ENCODE results near the gene TNFRSF25.
"Not testable (repeated sequence)": the region's sequence is repeated elsewhere in the genome, so short reads cannot be mapped to it uniquely, and the experiment has no call there.

TNFRSF25 gene

DNA sequence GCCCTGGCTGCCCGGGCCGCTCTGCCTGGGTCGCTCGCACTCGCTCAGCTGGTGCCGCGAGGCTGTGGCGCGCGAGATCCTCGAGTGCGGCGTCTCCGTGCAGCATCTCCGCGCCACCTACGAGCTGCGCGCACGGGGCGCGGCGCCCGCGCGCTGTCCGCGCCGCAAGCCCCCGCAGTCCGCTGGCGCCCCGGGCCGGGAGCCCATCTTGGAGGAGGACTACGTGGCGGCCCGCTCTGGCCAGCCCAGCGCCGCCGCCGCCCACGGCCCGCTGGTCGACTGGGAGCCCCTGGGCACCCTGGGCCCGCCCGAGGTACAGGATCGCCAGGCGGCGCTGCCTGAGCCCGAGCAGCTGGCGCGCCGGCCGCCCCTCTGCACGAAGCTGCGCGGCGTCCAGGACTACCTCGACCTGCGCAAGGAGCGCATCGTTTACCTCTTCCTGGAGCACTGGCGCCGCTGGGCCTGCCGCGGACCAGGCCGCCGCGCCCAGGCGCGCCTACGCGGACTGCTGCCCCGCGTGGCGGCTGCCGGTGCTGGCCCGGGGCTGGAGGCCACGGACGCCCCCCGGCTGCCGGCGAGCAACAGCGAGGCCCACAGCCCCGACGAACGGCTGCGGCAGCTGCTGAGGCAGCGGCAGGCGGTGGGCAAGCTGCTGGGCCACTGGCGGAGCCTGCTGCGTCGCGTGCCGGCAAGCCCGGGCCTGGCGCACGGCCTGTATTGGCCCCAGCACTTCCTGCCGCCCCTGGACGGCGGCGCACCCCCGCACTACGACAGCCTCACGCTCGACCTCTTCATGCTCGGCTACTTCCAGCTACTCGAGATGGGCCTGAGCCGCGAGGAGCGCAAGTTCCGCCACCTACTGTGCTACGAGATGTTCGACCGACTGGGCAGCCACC lies 10.9 kb downstream of the TNFRSF25 start:
- no peak for DNase-seq (ENCODE audit: low read depth in 4 of 4, low spot score in 1 of 4)

DNA sequence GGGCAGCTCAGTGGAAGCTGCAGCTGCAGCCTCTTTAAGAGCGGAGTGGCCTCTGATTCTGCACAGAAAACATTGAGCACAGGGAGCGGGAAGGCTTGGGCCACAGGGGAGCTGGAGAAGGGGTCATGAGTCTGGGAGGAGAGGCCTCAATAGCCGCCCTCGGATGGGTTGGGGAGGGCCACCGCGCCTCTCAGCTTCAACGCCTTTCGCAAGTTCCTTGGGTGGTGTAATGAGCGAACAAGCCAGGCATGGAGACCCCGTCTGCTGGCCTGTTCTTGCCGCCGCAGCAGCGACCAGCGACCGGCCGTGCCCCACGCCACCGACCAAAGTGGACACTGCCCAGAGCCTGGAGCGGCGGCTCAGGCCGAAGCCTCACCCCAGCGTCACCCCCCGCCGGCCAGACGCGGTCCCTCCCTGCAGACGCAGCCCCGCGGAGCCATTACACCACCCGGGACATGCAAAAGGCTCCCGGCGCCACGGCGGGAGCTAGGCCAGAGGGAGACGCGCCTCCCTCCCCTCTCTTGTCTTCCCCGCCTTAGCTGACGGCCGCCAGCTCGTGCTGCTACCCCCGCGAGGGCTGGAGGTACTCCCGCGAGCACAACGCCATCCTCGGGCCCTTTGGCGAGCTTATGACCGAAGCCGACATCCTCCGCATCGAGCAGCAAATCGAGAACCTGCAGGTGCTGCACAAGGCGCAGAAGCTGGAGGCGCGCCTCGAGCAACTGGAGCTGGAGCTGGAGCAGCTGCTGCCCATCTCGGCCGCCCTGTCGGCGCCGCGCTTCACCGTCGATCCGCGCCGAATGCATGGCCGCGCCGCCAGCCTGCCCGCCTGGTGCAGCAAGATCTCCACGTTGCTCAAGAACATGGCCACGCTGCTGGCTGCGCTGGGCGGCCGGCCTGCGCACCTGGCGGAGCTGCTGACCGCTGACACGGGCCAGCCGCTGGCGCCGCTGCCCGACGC lies 11.8 kb downstream of the TNFRSF25 start:
- not testable (repeated sequence) for DNase-seq (ENCODE audit: low read depth in 4 of 4, low spot score in 1 of 4)

DNA sequence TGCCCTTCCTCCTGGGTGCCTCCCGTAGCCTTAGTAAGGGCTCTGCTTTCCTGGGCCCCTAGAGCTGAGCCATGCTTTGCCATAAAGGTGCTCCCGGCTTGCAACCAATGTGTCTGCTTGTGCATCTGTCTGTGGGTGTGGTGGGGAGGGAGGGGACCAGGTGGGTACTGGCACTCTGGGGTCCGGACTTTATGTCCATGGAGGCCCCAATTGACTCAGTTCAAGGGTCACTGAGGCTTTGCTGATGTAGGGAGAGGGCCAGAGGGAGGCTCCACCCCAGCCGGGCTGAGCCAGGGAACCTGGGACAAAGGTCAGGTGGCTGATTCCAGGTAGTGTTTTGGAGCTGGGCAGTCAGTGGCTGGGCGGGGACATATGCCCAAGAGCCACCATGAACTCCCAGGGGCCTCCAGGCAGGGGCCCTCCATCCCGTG lies 15.0 kb downstream of the TNFRSF25 start:
- DNase-seq (ENCODE audit: low read depth in 4 of 4, low spot score in 1 of 4) = no peak

DNA sequence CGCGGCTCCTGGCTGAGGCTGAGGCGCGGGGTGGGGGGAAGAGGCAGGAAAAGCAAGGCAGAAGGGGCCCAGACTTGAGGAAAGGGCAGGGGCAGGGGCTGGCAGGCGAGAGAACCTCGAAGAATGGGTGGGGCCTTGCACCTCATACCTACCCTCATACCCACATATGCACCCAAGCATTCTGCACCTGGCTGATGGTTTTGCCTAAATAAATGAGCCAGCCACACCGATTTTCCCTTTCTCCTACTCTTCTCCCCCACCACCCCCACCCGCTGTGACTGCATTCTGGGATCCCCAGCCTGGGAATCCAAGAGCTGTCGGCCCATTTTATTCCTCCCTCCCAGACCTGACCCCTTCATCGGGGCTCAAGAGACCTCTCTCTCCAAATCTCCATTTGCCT lies 15.5 kb downstream of the TNFRSF25 start:
- DNase-seq (ENCODE audit: low read depth in 4 of 4, low spot score in 1 of 4) = not testable (repeated sequence)

DNA sequence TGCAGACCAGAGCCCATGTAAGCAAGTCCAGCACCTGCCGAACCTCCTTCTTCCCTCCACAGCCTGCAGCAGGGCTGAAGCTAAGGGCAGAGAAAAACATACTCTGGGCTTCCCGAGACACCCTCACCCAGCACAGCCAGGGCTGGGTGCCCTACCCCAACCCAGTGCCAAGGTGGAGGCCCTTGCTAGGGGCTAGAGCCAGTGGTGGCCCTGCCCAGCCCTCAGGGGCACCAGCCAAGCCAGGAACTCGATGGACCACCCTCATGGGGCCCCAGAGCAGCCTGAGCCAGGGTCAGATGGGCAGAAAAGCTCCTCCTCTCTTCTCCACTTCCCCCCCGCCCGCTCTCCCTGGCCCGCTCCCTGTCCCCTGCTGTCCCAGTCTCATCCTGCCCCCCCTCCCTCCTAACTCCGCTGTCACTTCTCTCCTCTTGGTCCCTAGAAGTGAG lies 15.9 kb downstream of the TNFRSF25 start:
- DNase-seq (ENCODE audit: low read depth in 4 of 4, low spot score in 1 of 4) = no peak

DNA sequence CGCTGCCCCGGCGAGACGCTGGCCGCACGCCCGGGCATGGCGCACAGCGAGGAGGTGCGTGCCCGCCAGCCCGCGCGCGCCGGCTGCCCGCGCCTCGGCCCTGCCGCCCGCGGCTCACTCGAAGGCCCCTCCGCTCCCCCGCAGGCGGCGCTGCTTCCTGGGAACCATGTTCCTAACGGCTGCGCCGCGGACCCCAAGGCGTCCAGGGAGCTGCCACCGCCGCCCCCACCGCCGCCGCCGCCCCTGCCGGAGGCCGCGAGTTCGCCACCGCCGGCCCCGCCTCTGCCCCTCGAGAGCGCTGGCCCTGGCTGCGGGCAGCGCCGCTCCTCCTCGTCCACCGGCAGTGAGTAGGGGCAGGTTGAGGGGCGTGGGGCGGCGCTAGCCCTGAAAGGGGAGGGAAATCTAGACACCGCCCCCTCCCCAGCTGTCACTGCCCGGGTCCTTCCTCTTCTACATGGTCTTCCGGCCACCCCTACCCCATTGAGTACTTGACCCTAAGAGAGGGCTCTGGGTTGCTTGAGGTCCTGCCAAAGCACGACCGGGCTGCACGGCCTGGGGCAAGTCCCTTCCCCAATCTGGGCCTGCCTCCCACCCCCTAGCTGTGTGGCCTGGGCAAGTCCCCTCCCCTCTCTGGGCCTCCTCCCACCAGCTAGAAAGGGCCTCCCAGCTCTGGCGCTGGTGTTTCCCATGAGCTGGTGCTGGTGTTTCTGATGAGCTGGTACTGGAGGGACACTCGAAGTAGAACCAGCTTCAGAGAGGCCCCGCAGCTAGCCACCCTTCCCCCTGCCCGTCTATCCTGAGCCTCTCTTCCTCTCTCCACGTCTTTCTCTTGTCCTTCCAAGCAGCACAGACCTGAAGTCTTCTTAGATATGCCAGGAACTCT lies 17.0 kb downstream of the TNFRSF25 start:
- DNase-seq (ENCODE audit: low read depth in 4 of 4, low spot score in 1 of 4) = no peak

DNA sequence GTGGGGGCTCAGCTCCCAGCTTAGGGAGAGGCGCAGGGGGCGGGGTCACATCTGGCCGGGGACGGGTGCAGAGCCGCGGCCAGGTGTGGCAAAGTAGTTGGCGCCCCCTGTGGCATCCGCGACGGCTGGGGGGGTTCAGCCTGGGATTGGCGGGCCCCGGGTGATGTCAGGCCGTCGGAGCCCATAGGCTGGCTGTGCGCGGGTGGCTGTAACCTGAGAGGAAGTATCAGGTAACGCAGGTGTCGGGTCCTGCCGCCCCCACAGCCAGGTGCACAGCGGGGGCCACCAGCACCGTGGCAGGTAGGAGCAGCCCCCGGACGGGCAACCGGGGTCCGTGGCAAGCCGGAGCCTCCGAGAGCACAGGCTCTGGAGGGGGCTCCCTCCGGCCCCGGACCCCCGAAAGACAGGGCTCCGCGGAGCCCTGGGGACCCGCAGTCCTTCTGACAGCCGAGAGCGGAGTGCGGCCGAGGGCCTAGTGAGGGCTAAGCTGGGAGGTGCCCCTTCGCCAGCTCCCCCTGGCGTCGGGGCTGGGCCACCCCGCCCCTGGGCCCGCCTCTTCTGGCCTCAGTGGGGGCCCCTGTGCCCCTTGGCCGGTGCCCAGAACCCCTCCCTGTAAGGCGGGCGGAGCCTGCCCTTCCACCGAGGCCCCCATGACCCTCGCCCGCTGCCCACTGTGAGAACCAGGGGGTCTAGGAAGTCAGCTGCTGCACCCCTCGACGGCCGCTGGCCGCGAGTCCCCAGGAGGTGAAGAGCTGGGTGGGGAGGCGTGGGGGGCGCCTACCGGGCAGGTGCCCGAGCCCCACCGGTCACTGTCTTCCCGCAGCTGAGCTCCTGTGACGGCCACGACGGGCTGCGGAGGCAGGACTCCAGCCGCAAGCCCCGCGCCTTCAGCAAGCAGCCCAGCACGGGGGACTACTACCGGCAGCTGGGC lies 17.9 kb downstream of the TNFRSF25 start:
- DNase-seq (ENCODE audit: low read depth in 4 of 4, low spot score in 1 of 4) = no peak

DNA sequence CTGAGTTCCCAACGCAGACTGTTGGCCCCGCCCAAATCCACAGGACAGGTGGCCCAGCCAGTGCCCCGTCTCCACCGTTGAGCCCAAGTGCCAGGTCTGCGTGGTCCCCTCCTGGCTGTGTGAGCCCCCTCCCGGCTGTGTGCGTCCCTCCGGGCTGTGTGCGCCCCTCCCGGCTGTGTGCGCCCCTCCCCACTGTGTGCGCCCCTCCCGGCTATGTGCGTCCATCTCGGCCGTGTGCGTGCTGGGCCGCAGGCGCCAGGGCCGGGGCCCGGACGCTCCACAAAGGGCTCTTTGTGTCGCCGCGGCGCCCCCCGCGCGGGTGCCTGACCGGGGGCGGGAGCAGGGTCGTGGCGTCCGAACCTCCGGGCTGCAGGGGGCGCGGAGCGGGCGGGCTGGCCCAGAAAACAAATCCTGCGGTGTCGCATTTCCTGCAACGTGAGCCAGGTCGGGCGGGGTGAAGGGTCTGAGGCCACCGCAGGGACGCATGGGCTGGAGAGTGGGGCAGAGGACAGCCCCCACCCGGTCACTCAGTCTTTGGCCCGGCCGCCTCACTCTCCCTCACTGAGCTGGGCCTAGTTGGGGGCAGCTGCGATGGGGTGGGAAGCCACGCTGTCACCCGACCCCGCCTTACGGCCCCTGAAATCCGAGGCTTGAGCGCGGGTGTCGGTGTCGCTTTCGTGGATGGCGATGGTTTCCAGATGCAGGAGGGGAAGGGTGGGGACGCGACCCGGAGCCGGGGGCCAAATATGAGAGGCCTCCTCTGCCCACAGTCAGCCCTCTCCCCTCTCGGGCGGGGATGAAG lies 18.8 kb downstream of the TNFRSF25 start:
- no peak for DNase-seq (ENCODE audit: low read depth in 4 of 4, low spot score in 1 of 4)

DNA sequence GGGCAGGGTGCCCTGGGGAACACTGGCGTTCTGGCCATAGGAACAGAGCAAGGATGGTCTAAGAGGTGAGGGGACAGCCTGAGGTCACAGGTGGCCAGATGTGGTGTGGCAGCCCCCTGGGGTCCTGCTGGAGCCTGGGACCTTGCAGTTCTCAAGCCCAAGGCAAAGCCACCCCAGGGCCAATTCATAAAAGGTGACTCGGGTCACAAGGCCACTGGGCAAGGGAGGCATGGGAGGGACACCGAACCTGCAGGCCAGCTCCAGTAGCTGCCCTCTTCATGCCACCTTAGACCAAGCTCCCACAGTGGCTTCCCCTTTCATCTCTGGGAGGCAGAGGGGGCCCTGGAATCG lies 19.3 kb downstream of the TNFRSF25 start:
- no peak for DNase-seq (ENCODE audit: low read depth in 4 of 4, low spot score in 1 of 4)

DNA sequence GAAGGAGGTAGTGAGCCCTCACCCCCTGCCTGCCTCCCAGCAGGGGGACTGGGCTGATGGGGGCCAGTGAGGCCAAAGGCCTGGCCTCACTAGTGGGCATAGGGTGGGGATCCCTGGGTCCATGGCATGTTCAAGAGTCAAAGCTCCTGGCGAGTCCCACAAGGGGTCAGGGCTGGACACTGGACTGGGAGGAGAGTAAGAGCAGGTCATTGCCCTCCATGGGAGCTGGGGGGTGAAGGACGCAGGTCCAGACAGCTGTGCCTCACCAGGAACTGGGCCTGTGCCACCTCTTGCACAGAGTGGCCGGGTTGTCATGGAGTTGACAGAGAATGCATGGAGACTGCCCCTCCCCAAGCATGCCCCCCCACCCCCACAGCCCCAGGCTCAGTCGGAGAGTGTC lies 20.0 kb downstream of the TNFRSF25 start:
- DNase-seq (ENCODE audit: low read depth in 4 of 4, low spot score in 1 of 4) = not testable (repeated sequence)

DNA sequence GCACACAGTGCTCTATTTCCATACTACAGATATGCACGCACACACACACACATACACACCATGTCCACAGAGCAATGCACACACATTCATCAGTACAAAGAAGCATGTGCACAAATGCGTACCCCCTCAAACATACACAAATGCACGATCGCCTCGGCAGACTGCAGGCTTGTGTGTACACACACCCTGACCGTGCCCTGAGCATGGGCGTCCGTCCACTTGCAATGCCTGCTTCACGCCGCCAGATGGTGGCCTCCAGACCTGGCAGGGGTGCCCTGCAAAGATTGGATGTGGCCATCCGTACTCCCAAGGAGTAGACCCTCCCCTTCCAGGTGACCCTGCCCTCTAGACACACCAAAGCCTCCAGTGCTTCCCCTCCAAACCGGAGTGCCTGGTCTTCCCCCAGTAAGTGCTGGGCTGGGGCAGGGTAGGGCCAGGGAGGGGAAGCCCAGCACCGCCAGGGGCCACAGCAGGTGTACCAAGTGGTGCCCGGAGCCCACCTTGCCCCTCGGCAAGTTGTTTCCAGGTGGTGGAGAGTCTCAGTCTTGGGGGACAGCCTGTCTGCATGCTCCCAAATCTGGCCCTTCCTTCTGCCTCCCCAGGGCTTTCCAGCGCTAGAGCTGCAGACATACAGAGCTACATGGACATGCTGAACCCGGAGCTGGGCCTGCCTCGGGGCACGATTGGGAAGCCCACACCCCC lies 20.8 kb downstream of the TNFRSF25 start:
- DNase-seq (ENCODE audit: low read depth in 4 of 4, low spot score in 1 of 4) = no peak

DNA sequence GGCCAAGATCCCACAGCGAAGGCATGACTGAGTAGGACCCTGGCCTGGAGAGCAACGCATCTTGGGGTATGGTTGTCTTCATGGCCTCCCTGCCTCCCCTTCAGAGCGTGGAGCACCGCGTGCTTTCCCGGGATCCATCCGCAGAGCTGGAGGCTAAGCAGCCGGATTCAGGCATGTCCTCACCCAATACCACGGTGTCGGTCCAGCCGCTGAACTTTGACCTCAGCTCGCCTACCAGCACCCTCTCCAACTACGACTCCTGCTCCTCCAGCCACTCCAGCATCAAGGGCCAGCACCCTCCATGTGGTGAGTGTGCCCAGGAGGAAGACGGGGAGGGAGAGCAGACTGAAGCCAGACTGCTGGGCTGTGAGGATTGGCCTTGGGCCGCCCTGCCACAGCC lies 21.6 kb downstream of the TNFRSF25 start:
- DNase-seq (ENCODE audit: low read depth in 4 of 4, low spot score in 1 of 4) = no peak

DNA sequence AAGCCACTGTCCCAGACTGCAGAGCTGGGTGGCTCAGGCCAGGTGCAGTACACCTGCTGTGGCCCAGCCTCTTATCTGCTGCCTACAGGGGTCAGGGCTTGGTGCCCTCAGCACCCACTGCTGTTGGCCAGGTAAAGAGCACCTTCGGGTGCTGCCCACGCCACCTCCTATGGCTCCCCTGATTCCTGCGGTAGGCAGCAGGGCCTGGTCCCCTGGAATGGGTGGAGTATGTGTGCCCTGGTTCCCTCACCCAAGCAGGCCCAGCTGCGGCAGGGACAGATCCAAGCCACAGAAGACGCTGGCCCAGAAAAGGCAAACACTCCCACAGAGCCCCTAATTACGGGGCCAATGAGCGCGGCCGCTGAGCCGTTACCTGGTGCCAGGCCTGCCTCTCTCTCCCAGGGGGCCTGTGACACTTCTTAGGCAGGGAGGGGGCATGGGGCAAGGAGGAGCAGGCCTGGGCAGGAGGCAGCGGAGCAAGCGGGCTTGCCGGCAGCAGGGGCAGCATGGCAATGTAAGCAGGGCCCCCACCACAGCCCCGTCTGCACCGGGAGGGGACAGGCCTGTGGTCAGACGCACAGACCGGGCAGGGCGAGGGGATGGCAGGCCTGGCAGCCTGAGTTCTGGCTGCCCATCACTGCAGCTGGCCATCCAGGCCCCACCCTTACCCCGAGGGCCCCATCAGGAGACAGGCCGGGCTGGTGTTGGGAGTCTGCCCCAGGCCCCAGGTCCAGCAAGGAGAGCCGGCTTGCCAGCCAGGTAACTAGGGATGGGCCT lies 22.4 kb downstream of the TNFRSF25 start:
- no peak for DNase-seq (ENCODE audit: low read depth in 4 of 4, low spot score in 1 of 4)

DNA sequence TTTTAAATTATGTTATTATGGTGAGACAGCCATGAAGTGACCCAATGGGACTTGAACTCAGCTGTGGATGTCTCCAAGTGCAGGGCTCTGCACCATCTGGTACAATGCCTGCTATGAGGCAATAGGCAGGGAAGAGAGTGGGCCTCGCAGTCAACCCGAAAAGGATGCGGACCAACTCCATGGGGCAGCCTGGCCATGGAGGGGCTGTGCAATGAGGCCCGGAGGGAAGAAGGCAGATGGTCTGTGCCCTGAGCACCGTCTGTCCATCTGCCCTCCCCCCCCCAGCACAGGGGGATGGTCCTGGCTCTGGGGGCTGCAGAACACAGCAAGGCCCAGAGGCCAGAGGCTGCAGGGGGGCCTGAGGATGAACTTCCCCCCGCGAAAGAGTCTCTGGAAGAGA lies 24.4 kb downstream of the TNFRSF25 start:
- DNase-seq (ENCODE audit: low read depth in 4 of 4, low spot score in 1 of 4) = no peak

DNA sequence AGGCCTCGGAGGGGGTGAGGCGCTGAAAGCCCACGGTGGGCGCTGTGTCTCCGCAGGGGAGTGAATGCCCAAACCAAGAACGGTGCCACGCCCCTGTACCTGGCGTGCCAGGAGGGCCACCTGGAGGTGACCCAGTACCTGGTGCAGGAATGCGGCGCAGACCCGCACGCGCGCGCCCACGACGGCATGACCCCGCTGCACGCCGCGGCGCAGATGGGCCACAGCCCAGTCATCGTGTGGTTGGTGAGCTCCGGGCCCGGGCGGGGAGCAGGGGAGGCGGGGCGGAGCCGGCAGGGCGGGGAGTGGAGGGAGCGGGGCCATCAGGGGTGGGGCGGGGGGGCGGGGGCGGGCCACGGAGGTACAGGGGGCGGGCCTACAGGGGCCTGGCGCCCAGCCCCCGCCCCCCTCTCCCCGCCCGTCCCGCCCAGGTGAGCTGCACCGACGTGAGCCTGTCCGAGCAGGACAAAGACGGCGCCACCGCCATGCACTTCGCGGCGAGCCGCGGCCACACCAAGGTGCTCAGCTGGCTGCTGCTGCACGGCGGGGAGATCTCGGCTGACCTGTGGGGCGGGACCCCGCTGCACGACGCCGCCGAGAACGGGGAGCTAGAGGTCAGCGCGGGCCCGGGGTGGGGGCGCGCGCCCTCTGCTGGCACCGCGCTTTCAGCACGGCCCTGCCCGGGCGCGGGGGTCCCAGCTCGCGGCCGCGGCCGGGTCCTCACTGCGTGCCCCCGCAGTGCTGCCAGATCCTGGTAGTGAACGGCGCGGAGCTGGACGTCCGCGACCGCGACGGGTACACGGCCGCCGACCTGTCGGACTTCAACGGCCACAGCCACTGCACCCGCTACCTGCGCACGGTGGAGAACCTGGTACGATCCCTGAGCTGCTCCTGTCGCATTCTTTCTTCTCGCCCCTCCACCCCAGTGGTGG lies 25.5 kb downstream of the TNFRSF25 start:
- DNase-seq (ENCODE audit: low read depth in 4 of 4, low spot score in 1 of 4) = peak in 3 of 4 experiments; percentile 45 to 62 (median 48)

DNA sequence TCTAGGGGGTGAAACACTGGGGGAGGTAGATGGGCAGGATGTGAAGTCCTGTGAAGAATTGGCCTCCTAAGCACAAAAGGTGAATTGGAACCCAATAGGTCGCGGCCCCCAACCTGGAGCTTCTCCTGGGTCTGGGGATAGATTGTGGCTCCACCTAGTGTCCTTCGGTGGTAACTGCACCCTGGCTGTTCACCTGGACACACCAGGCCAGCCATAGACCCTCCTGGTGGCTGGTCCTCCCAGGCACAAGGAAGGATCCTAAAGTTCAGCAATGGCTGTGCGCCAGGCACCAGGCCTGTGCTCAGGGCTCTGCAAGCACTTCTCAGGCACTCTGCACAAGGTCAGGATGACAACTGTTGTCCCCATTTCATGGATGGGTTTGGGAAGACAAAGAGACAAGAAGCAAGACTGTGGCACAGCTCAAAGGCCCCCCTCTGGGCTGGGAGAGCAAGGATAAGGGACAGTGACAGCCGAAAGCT lies 27.9 kb downstream of the TNFRSF25 start:
- peak; percentile 50 to 58 (median 54) for DNase-seq (ENCODE audit: low read depth in 4 of 4, low spot score in 1 of 4)
